GM23338 (cell line): ENCODE data around the gene PUDP. TPM values are rescaled to one million over a fixed set of nuclear protein-coding genes. Genes with fewer than 3 reads are reported as not detected.

Experiments used
- ATAC-seq: fragments of 200-7000 bp; cut with Tn5 transposase; 3 replicates; pipeline ENCODE4 v1.9.1; 2020
- DNase-seq: peaks from one replicate; pipeline ENCODE4 v3.0.0-alpha.2; 2015; ENCODE audit warnings: low spot score
- H2AFZ ChIP-seq: fragments of 200-600 bp; sonication (generic); 2 replicates; pipeline ENCODE4 v1.8.0; 2016; ENCODE audit warnings: antibody characterized with exemption, mild to moderate bottlenecking, moderate library complexity
- H3F3A ChIP-seq: fragments of 200-600 bp; sonication (generic); replicated peaks from 2 replicates; pipeline ENCODE4 v1.8.0; 2017; ENCODE audit warnings: antibody characterized with exemption, mixed run types, low read depth
- H3K27ac ChIP-seq: fragments of 200-600 bp; sonication (generic); 2 replicates; pipeline ENCODE4 v1.6.1; 2016; ENCODE audit warnings: low read depth
- H3K27me3 ChIP-seq: fragments of 200-600 bp; sonication (generic); 2 replicates; pipeline ENCODE4 v1.8.0; 2016; ENCODE audit warnings: mild to moderate bottlenecking, mixed run types, moderate library complexity; ENCODE audit not compliant: insufficient read depth
- H3K36me3 ChIP-seq: fragments of 200-600 bp; sonication (generic); 2 replicates; pipeline ENCODE4 v1.8.0; 2016; ENCODE audit warnings: mild to moderate bottlenecking; ENCODE audit not compliant: insufficient read depth
- H3K4me1 ChIP-seq: fragments of 200-600 bp; sonication (generic); 2 replicates; pipeline ENCODE4 v1.8.0; 2016; ENCODE audit warnings: mild to moderate bottlenecking, moderate library complexity; ENCODE audit not compliant: insufficient read depth
- H3K4me2 ChIP-seq: fragments of 200-600 bp; sonication (generic); 2 replicates; pipeline ENCODE4 v1.7.1; 2017; ENCODE audit warnings: mixed run types
- H3K4me3 ChIP-seq: fragments of 200-600 bp; sonication (generic); 2 replicates; pipeline ENCODE4 v1.6.1; 2016; ENCODE audit warnings: mixed run types
- H3K79me2 ChIP-seq: fragments of 200-600 bp; sonication (generic); replicated peaks from 2 replicates; pipeline ENCODE4 v1.8.0; 2017; ENCODE audit warnings: mild to moderate bottlenecking; ENCODE audit not compliant: insufficient read depth
- H3K9me2 ChIP-seq: fragments of 200-600 bp; sonication (generic); 2 replicates; pipeline ENCODE4 v1.8.0; 2017; ENCODE audit not compliant: insufficient read depth
- H4K20me1 ChIP-seq: fragments of 200-600 bp; sonication (generic); replicated peaks from 2 replicates; pipeline ENCODE4 v1.8.0; 2017; ENCODE audit warnings: mild to moderate bottlenecking; ENCODE audit not compliant: insufficient read depth
- H3K27ac Mint-ChIP-seq: 2 replicates; pipeline ENCODE4 v1.8.0; 2020; ENCODE audit warnings: inconsistent platforms, mild to moderate bottlenecking, moderate library complexity, mixed read lengths
- H3K27me3 Mint-ChIP-seq: 3 replicates; pipeline ENCODE4 v1.8.0; 2022; ENCODE audit warnings: low read depth, mild to moderate bottlenecking, moderate library complexity, mixed read lengths, inconsistent platforms; ENCODE audit not compliant: insufficient read depth, poor library complexity
- H3K36me3 Mint-ChIP-seq: 3 replicates; pipeline ENCODE4 v1.8.0; 2021; ENCODE audit warnings: low read depth, mild to moderate bottlenecking, inconsistent platforms, moderate library complexity, mixed read lengths
- H3K4me1 Mint-ChIP-seq: 3 replicates; pipeline ENCODE4 v1.8.0; 2020; ENCODE audit warnings: mild to moderate bottlenecking, inconsistent platforms, mixed read lengths
- H3K4me3 Mint-ChIP-seq: 3 replicates; pipeline ENCODE4 v1.8.0; 2021; ENCODE audit warnings: moderate library complexity, mild to moderate bottlenecking, inconsistent platforms, mixed read lengths
- H3K9me3 Mint-ChIP-seq: 3 replicates; pipeline ENCODE4 v1.8.0; 2020; ENCODE audit warnings: moderate library complexity, mild to moderate bottlenecking, inconsistent platforms, mixed read lengths
- CREB1 ChIP-seq: fragments of 250-450 bp; sonication (Bioruptor Pico); IDR thresholded peaks from 2 replicates; pipeline ENCODE4 v1.5.0; 2020; ENCODE audit warnings: low read depth, mild to moderate bottlenecking, moderate library complexity
- EZH2 ChIP-seq: fragments of 200-600 bp; sonication (generic); IDR thresholded peaks from one replicate; pipeline ENCODE4 v1.8.0; 2017; ENCODE audit warnings: antibody characterized with exemption, mild to moderate bottlenecking, low read depth; ENCODE audit not compliant: unreplicated experiment
- EZH2phosphoT487 ChIP-seq: fragments of 200-600 bp; sonication (generic); IDR thresholded peaks from one replicate; pipeline ENCODE4 v1.8.1; 2018; ENCODE audit warnings: antibody characterized with exemption; ENCODE audit not compliant: unreplicated experiment
- JUNB ChIP-seq: IDR thresholded peaks from one replicate; pipeline ENCODE4 v1.6.1; 2016; ENCODE audit warnings: antibody characterized with exemption; ENCODE audit not compliant: unreplicated experiment
- NANOG ChIP-seq: IDR thresholded peaks from 2 replicates; pipeline ENCODE4 v1.6.1; 2016; ENCODE audit warnings: antibody characterized with exemption, borderline replicate concordance
- POLR2AphosphoS5 ChIP-seq: IDR thresholded peaks from 2 replicates; pipeline ENCODE4 v1.6.1; 2016; ENCODE audit warnings: antibody characterized with exemption, low read depth
- STAT1 ChIP-seq: IDR thresholded peaks from one replicate; pipeline ENCODE4 v1.6.1; 2016; ENCODE audit warnings: antibody characterized with exemption; ENCODE audit not compliant: unreplicated experiment
- ZNF114 ChIP-seq: fragments of 250-450 bp; sonication (Bioruptor Pico); IDR thresholded peaks from 2 replicates; pipeline ENCODE4 v1.5.0; 2020; ENCODE audit warnings: mild to moderate bottlenecking, moderate library complexity
- ZNF331 ChIP-seq: fragments of 250-450 bp; sonication (Bioruptor Pico); IDR thresholded peaks from 2 replicates; pipeline ENCODE4 v1.5.0; 2020; ENCODE audit warnings: low read depth, mild to moderate bottlenecking, moderate library complexity
- polyA plus RNA-seq: library from polyadenylated mRNA; unstranded; fragments of >200 nt; fragmentation: Nextera tagmentation; extraction: Ambion mirVana; gene quantifications from 2 replicates; pipeline ENCODE4 v1.2.1, GENCODE V29; 2016
- total RNA-seq: library from RNA; depleted of rRNA; stranded (reverse); fragments of >200 nt; shearing (Covaris generic); gene quantifications from 2 replicates; pipeline ENCODE4 v1.2.3, GENCODE V29; 2014
- TF ChIP-seq, protein P1 (sequence below): IDR thresholded peaks from 2 replicates; pipeline ENCODE4 v1.6.1; 2016; ENCODE audit warnings: antibody characterized with exemption
- TF ChIP-seq, protein P2 (sequence below): IDR thresholded peaks from one replicate; pipeline ENCODE4 v1.6.1; 2018; ENCODE audit warnings: antibody characterized with exemption; ENCODE audit not compliant: unreplicated experiment
- TF ChIP-seq, protein P3 (sequence below), 2 experiments: fragments of 200-600 bp in 1 of 2; sonication (generic) in 1 of 2; conservative IDR thresholded peaks; 2 replicates each; pipeline versions ENCODE4 v1.5.1 to v1.6.1; 2016 to 2017; ENCODE audit warnings: antibody characterized with exemption in 2 of 2, low read depth in 2 of 2, mild to moderate bottlenecking in 2 of 2, moderate library complexity in 1 of 2
- TF ChIP-seq, protein P4 (sequence below): fragments of 250-450 bp; sonication (Bioruptor Pico); IDR thresholded peaks from 2 replicates; pipeline ENCODE4 v1.5.0; 2020; ENCODE audit warnings: mild to moderate bottlenecking, moderate library complexity

PUDP gene
- total and polyA plus RNA-seq, 2 experiments from 2014 or later = 17.2 to 22.4 TPM

DNA sequence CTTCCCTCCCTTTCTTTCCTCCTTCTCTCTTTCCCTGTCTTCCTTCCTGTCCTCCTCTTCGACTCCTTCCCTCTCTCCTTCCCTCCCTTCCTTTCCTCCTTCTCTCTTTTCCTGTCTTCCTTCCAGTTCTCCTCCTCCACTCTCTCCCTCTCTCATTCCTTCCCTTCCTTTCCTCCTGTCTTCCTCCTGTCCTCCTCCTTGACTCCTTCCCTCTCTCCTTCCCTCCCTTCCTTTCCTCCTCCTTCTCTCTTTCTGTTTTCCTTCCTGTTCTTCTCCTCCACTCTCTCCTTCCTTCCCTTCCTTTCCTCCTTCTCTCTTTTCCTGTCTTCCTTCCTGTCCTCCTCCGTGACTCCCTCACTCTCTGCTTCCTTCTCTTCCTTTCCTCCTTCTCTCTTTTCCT, 5.3 kb upstream of the PUDP start:
- Mint-ChIP-seq H3K4me1 (peaks cover 10% of the 10 kb centered on the region), H3K4me3 (no peak overlapping the region), H3K9me3 (no peaks in the 10 kb centered on the region), H3K36me3 (no peaks in the 10 kb centered on the region), H3K27me3 (peaks cover 5% of the 10 kb centered on the region), H3K27ac (no peak overlapping the region)
- Histone ChIP-seq H4K20me1 (no peaks in the 10 kb centered on the region), H3K27ac (no peak overlapping the region), H3K4me3 (no peak overlapping the region), H3K79me2 (no peaks in the 10 kb centered on the region), H3K36me3 (no peaks in the 10 kb centered on the region), H3K4me2 (no peak overlapping the region), H3K9me2 (no peaks in the 10 kb centered on the region), H3K27me3 (no peaks in the 10 kb centered on the region), H2AFZ (no peak overlapping the region), H3K4me1 (0 out of 2 replicates have a peak, but pooled peaks cover under 1% of the 10 kb centered on the region), H3F3A (no peaks in the 10 kb centered on the region)
- DNase-seq (no peak), ATAC-seq (no peak)
- no peak for TF ChIP-seq JUNB
- TF ChIP-seq ZNF331 (CRISPR knock-in tag) = no peak
- no peak for TF ChIP-seq CREB1 (CRISPR knock-in tag)
- TF ChIP-seq, protein P1, sequence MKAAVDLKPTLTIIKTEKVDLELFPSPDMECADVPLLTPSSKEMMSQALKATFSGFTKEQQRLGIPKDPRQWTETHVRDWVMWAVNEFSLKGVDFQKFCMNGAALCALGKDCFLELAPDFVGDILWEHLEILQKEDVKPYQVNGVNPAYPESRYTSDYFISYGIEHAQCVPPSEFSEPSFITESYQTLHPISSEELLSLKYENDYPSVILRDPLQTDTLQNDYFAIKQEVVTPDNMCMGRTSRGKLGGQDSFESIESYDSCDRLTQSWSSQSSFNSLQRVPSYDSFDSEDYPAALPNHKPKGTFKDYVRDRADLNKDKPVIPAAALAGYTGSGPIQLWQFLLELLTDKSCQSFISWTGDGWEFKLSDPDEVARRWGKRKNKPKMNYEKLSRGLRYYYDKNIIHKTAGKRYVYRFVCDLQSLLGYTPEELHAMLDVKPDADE = no peak
- no peak for TF ChIP-seq EZH2
- TF ChIP-seq, protein P2, sequence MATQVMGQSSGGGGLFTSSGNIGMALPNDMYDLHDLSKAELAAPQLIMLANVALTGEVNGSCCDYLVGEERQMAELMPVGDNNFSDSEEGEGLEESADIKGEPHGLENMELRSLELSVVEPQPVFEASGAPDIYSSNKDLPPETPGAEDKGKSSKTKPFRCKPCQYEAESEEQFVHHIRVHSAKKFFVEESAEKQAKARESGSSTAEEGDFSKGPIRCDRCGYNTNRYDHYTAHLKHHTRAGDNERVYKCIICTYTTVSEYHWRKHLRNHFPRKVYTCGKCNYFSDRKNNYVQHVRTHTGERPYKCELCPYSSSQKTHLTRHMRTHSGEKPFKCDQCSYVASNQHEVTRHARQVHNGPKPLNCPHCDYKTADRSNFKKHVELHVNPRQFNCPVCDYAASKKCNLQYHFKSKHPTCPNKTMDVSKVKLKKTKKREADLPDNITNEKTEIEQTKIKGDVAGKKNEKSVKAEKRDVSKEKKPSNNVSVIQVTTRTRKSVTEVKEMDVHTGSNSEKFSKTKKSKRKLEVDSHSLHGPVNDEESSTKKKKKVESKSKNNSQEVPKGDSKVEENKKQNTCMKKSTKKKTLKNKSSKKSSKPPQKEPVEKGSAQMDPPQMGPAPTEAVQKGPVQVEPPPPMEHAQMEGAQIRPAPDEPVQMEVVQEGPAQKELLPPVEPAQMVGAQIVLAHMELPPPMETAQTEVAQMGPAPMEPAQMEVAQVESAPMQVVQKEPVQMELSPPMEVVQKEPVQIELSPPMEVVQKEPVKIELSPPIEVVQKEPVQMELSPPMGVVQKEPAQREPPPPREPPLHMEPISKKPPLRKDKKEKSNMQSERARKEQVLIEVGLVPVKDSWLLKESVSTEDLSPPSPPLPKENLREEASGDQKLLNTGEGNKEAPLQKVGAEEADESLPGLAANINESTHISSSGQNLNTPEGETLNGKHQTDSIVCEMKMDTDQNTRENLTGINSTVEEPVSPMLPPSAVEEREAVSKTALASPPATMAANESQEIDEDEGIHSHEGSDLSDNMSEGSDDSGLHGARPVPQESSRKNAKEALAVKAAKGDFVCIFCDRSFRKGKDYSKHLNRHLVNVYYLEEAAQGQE = no peak
- no peak for TF ChIP-seq STAT1
- TF ChIP-seq EZH2phosphoT487 = no peak
- TF ChIP-seq, protein P3, sequence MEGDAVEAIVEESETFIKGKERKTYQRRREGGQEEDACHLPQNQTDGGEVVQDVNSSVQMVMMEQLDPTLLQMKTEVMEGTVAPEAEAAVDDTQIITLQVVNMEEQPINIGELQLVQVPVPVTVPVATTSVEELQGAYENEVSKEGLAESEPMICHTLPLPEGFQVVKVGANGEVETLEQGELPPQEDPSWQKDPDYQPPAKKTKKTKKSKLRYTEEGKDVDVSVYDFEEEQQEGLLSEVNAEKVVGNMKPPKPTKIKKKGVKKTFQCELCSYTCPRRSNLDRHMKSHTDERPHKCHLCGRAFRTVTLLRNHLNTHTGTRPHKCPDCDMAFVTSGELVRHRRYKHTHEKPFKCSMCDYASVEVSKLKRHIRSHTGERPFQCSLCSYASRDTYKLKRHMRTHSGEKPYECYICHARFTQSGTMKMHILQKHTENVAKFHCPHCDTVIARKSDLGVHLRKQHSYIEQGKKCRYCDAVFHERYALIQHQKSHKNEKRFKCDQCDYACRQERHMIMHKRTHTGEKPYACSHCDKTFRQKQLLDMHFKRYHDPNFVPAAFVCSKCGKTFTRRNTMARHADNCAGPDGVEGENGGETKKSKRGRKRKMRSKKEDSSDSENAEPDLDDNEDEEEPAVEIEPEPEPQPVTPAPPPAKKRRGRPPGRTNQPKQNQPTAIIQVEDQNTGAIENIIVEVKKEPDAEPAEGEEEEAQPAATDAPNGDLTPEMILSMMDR (conservative IDR thresholded peaks at IDR 0.05; ENCODE audit: low read depth in 2 of 2) = no peak
- TF ChIP-seq NANOG = no peak
- no peak for TF ChIP-seq POLR2AphosphoS5
- no peak for TF ChIP-seq ZNF114
- TF ChIP-seq, protein P4, sequence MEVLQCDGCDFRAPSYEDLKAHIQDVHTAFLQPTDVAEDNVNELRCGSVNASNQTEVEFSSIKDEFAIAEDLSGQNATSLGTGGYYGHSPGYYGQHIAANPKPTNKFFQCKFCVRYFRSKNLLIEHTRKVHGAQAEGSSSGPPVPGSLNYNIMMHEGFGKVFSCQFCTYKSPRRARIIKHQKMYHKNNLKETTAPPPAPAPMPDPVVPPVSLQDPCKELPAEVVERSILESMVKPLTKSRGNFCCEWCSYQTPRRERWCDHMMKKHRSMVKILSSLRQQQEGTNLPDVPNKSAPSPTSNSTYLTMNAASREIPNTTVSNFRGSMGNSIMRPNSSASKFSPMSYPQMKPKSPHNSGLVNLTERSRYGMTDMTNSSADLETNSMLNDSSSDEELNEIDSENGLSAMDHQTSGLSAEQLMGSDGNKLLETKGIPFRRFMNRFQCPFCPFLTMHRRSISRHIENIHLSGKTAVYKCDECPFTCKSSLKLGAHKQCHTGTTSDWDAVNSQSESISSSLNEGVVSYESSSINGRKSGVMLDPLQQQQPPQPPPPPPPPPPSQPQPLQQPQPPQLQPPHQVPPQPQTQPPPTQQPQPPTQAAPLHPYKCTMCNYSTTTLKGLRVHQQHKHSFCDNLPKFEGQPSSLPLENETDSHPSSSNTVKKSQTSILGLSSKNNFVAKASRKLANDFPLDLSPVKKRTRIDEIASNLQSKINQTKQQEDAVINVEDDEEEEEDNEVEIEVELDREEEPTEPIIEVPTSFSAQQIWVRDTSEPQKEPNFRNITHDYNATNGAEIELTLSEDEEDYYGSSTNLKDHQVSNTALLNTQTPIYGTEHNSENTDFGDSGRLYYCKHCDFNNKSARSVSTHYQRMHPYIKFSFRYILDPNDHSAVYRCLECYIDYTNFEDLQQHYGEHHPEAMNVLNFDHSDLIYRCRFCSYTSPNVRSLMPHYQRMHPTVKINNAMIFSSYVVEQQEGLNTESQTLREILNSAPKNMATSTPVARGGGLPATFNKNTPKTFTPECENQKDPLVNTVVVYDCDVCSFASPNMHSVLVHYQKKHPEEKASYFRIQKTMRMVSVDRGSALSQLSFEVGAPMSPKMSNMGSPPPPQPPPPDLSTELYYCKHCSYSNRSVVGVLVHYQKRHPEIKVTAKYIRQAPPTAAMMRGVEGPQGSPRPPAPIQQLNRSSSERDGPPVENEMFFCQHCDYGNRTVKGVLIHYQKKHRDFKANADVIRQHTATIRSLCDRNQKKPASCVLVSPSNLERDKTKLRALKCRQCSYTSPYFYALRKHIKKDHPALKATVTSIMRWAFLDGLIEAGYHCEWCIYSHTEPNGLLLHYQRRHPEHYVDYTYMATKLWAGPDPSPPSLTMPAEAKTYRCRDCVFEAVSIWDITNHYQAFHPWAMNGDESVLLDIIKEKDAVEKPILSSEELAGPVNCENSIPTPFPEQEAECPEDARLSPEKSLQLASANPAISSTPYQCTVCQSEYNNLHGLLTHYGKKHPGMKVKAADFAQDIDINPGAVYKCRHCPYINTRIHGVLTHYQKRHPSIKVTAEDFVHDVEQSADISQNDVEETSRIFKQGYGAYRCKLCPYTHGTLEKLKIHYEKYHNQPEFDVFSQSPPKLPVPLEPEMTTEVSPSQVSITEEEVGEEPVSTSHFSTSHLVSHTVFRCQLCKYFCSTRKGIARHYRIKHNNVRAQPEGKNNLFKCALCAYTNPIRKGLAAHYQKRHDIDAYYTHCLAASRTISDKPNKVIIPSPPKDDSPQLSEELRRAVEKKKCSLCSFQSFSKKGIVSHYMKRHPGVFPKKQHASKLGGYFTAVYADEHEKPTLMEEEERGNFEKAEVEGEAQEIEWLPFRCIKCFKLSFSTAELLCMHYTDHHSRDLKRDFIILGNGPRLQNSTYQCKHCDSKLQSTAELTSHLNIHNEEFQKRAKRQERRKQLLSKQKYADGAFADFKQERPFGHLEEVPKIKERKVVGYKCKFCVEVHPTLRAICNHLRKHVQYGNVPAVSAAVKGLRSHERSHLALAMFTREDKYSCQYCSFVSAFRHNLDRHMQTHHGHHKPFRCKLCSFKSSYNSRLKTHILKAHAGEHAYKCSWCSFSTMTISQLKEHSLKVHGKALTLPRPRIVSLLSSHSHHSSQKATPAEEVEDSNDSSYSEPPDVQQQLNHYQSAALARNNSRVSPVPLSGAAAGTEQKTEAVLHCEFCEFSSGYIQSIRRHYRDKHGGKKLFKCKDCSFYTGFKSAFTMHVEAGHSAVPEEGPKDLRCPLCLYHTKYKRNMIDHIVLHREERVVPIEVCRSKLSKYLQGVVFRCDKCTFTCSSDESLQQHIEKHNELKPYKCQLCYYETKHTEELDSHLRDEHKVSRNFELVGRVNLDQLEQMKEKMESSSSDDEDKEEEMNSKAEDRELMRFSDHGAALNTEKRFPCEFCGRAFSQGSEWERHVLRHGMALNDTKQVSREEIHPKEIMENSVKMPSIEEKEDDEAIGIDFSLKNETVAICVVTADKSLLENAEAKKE = no peak
